ENCODE data around the gene CBL.

GRCh38 chr11:119218141-119218878 lies 12.2 kb downstream of the CBL start:
- TF ChIP-seq CTCF (IDR thresholded peaks at IDR 0.05; ENCODE audit: low read depth, low read length) (no peak), POLR2A (IDR thresholded peaks at IDR 0.05; ENCODE audit: extremely low read depth, insufficient read length) (no peak)
